ENCODE measurements around the gene CRABP2.

- TF ChIP-seq, protein P1, sequence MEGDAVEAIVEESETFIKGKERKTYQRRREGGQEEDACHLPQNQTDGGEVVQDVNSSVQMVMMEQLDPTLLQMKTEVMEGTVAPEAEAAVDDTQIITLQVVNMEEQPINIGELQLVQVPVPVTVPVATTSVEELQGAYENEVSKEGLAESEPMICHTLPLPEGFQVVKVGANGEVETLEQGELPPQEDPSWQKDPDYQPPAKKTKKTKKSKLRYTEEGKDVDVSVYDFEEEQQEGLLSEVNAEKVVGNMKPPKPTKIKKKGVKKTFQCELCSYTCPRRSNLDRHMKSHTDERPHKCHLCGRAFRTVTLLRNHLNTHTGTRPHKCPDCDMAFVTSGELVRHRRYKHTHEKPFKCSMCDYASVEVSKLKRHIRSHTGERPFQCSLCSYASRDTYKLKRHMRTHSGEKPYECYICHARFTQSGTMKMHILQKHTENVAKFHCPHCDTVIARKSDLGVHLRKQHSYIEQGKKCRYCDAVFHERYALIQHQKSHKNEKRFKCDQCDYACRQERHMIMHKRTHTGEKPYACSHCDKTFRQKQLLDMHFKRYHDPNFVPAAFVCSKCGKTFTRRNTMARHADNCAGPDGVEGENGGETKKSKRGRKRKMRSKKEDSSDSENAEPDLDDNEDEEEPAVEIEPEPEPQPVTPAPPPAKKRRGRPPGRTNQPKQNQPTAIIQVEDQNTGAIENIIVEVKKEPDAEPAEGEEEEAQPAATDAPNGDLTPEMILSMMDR (IDR thresholded peaks at IDR 0.05; ENCODE audit: extremely low read depth in 1 of 2, insufficient read depth in 1 of 2, low read depth in 1 of 2, low read length in 2 of 2), result no peak
- TF ChIP-seq POLR2A (IDR thresholded peaks at IDR 0.05; ENCODE audit: low read depth, low read length), result no peak
- TF ChIP-seq FOS (IDR thresholded peaks at IDR 0.05; ENCODE audit: borderline replicate concordance, insufficient read depth, low read length), result no peak
- TF ChIP-seq EZH2 (IDR thresholded peaks at IDR 0.05; ENCODE audit: borderline replicate concordance, low read depth, low read length, severe bottlenecking), result no peak
- TF ChIP-seq JUN (IDR thresholded peaks at IDR 0.05; ENCODE audit: borderline replicate concordance, insufficient read depth, insufficient read length, low read depth), result no peak
- TF ChIP-seq MYC (IDR thresholded peaks at IDR 0.05; ENCODE audit: low read depth, low read length), result no peak
Observed at GRCh38 chr1:156657741-156658319, 47.6 kb downstream of the CRABP2 start.

Measured in endothelial cell of umbilical vein (primary cell).